ENCODE measurements around the gene NAPSA. TPM values are rescaled to one million over a fixed set of nuclear protein-coding genes. Genes with fewer than 3 reads are reported as not detected.

NAPSA gene
- total RNA-seq, 2 donors from 2014 or later: not detected

GRCh38 chr19:50387868-50388245 is 22.4 kb upstream of the NAPSA start:
- ATAC-seq (ENCODE audit: insufficient number of reproducible peaks, low FRiP score, low read depth): no peak
- no peaks in the 10 kb centered on the region for H3K9me3 ChIP-seq

GRCh38 chr19:50387176-50387867 is 21.9 kb upstream of the NAPSA start:
- H3K27me3 ChIP-seq (replicated peaks; ENCODE audit: insufficient read depth): no peaks in the 10 kb centered on the region
- no peaks in the 10 kb centered on the region for H3K9me3 ChIP-seq
- DNase-seq (ENCODE audit: low spot score) (no peak), ATAC-seq (ENCODE audit: insufficient number of reproducible peaks, low FRiP score, low read depth) (no peak)
- H3K36me3 ChIP-seq: peaks cover 5% of the 10 kb centered on the region
- peaks cover 6 to 18% of the 10 kb centered on the region in 2 donors for H3K4me1 ChIP-seq (ENCODE audit: control insufficient read depth in 1 of 2, low read depth in 2 of 2)
- H3K27ac ChIP-seq: no peak overlapping the region
- TF ChIP-seq CTCF (IDR thresholded peaks at IDR 0.05): no peak
- no peak overlapping the region for H3K4me3 ChIP-seq

More at GRCh38 chr19:50387868-50388245, 22.4 kb upstream of the NAPSA start:
- Histone ChIP-seq H3K4me1 (ENCODE audit: control insufficient read depth in 1 of 2, low read depth in 2 of 2) (peaks cover 6 to 18% of the 10 kb centered on the region in 2 donors), H3K4me3 (no peak overlapping the region), H3K27me3 (replicated peaks; ENCODE audit: insufficient read depth) (no peaks in the 10 kb centered on the region), H3K36me3 (peaks cover 3% of the 10 kb centered on the region), H3K27ac (no peak overlapping the region)
- no peak for TF ChIP-seq CTCF (IDR thresholded peaks at IDR 0.05)
- no peak for DNase-seq (ENCODE audit: low spot score)

- DNase-seq (ENCODE audit: low spot score) (no peak), ATAC-seq (ENCODE audit: insufficient number of reproducible peaks, low FRiP score, low read depth) (no peak)
- peaks cover 6 to 18% of the 10 kb centered on the region in 2 donors for H3K4me1 ChIP-seq (ENCODE audit: control insufficient read depth in 1 of 2, low read depth in 2 of 2)
- TF ChIP-seq CTCF (IDR thresholded peaks at IDR 0.05): no peak
- H3K36me3 ChIP-seq: peaks cover 24% of the 10 kb centered on the region
- peak overlapping the region; percentile 76 for H3K4me3 ChIP-seq
- no peaks in the 10 kb centered on the region for H3K9me3 ChIP-seq
- H3K27me3 ChIP-seq (replicated peaks; ENCODE audit: insufficient read depth): no peaks in the 10 kb centered on the region
- peak overlapping the region; percentile 59 to 65 for H3K27ac ChIP-seq
Observed at GRCh38 chr19:50384685-50385535, 19.5 kb upstream of the NAPSA start.

- Histone ChIP-seq H3K36me3 (peaks cover 32% of the 10 kb centered on the region), H3K9me3 (no peaks in the 10 kb centered on the region), H3K4me1 (ENCODE audit: control insufficient read depth in 1 of 2, low read depth in 2 of 2) (peaks cover 6 to 18% of the 10 kb centered on the region in 2 donors), H3K4me3 (peak within 1 kb of the TSS; percentile 76), H3K27me3 (replicated peaks; ENCODE audit: insufficient read depth) (no peaks in the 10 kb centered on the region), H3K27ac (peak within 1 kb of the TSS; percentile 59 to 65)
- peak; percentile 90 for DNase-seq (ENCODE audit: low spot score)
- ATAC-seq (ENCODE audit: insufficient number of reproducible peaks, low FRiP score, low read depth): peak; percentile 95
- no peak for TF ChIP-seq CTCF (IDR thresholded peaks at IDR 0.05)
Observed at GRCh38 chr19:50383852-50384684, 18.6 kb upstream of the NAPSA start, which contains the start of gene POLD1. TSS of gene POLD1 (plus strand) at chr19:50384347. CDS start at chr19:50398852, 14,505 bp downstream.

Measured in thoracic aorta (tissue), 2 donors.